ENCODE measurements around the gene CORO2A. TPM values are rescaled to one million over a fixed set of nuclear protein-coding genes. Genes with fewer than 3 reads are reported as not detected.

Gene CORO2A
- total RNA-seq, 1 donor from 2014 or later: 17.4 TPM

DNA sequence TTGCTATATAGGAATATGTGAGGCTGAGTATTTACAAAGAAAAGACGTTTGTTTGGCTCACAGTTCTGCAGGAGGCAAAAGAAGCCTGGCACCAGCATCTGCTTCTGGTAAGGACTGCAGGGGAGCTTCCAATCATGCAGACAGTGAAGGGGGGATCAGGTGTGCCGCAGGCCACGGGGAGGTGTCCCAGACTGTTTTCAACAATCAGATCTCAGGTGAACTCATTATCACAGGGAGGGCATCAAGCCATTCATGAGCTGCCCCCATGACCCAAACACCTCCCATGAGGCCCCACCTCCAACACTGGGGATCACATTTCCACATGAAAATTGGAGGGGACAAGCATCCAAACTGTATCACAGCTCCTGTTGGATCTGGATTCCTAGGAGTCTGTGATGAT lies 43.0 kb downstream of the CORO2A start:
- H3K9me3 ChIP-seq: no peaks in the 10 kb centered on the region
- TF ChIP-seq POLR2AphosphoS5 (IDR thresholded peaks at IDR 0.05; ENCODE audit: insufficient read depth in 1 of 2, low read depth in 1 of 2) (no peak), CTCF (IDR thresholded peaks at IDR 0.05) (no peak), POLR2A (IDR thresholded peaks at IDR 0.05) (no peak)
- no peak overlapping the region for H3K4me3 ChIP-seq
- intact Hi-C loops (cut with DNase I): no loop called here
- peaks cover 18% of the 10 kb centered on the region for H3K4me1 ChIP-seq
- no peak for DNase-seq (ENCODE audit: extremely low spot score in 2 of 2)
- no peaks in the 10 kb centered on the region for H3K36me3 ChIP-seq
- no peaks in the 10 kb centered on the region for H3K27me3 ChIP-seq
- no peak overlapping the region for H3K27ac ChIP-seq

- peaks cover 26% of the 10 kb centered on the region for H3K4me1 ChIP-seq
- H3K27ac ChIP-seq: no peak overlapping the region
These were observed 44.0 kb downstream of the CORO2A start for GRCh38 chr9:98148486-98148885.

DNA sequence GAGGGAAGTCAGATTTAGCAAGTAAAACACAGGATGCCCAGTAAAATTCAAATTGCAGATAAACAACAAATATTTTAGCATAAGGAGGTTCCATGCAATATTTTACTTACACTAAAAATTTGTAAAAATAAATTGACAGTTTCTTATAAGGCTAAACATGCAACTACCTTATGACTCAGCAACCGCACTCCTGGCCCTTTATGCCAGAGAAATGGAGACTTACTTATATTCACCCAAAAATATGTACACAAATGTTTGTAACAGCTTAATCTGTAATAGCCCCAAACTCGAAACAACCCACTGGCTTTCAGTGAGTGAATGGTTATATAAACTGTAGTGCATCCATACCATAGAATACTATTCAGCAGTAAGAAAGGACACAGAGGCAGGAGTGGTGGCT lies 44.9 kb downstream of the CORO2A start:
- no peak for TF ChIP-seq POLR2A (IDR thresholded peaks at IDR 0.05)
- TF ChIP-seq CTCF (IDR thresholded peaks at IDR 0.05): no peak
- no peak for TF ChIP-seq POLR2AphosphoS5 (IDR thresholded peaks at IDR 0.05; ENCODE audit: insufficient read depth in 1 of 2, low read depth in 1 of 2)
- intact Hi-C loops (cut with DNase I): no loop called here
- H3K4me1 ChIP-seq: peaks cover 36% of the 10 kb centered on the region
- H3K36me3 ChIP-seq: no peaks in the 10 kb centered on the region
- no peaks in the 10 kb centered on the region for H3K27me3 ChIP-seq
- no peak for DNase-seq (ENCODE audit: extremely low spot score in 2 of 2)
- no peak overlapping the region for H3K4me3 ChIP-seq
- no peaks in the 10 kb centered on the region for H3K9me3 ChIP-seq
- H3K27ac ChIP-seq: no peak overlapping the region

More at GRCh38 chr9:98148486-98148885, 44.0 kb downstream of the CORO2A start:
- DNase-seq (ENCODE audit: extremely low spot score in 2 of 2): no peak
- no peak overlapping the region for H3K4me3 ChIP-seq
- H3K36me3 ChIP-seq: no peaks in the 10 kb centered on the region
- H3K27me3 ChIP-seq: no peaks in the 10 kb centered on the region
- H3K9me3 ChIP-seq: no peaks in the 10 kb centered on the region
- intact Hi-C loops (cut with DNase I): no loop called here
- TF ChIP-seq POLR2A (IDR thresholded peaks at IDR 0.05) (no peak), CTCF (IDR thresholded peaks at IDR 0.05) (no peak), POLR2AphosphoS5 (IDR thresholded peaks at IDR 0.05; ENCODE audit: insufficient read depth in 1 of 2, low read depth in 1 of 2) (no peak)

GRCh38 chr9:98146101-98146991 lies 46.1 kb downstream of the CORO2A start:
- TF ChIP-seq POLR2A (IDR thresholded peaks at IDR 0.05) (no peak), POLR2AphosphoS5 (IDR thresholded peaks at IDR 0.05; ENCODE audit: insufficient read depth in 1 of 2, low read depth in 1 of 2) (peak; percentile 62 to 69), CTCF (IDR thresholded peaks at IDR 0.05) (no peak)
- H3K36me3 ChIP-seq: no peaks in the 10 kb centered on the region
- H3K27me3 ChIP-seq: no peaks in the 10 kb centered on the region
- intact Hi-C loops (cut with DNase I): no loop called here
- no peak for DNase-seq (ENCODE audit: extremely low spot score in 2 of 2)
- H3K4me1 ChIP-seq: peaks cover 41% of the 10 kb centered on the region
- H3K4me3 ChIP-seq: no peak overlapping the region
- H3K27ac ChIP-seq: peak overlapping the region; percentile 62
- H3K9me3 ChIP-seq: no peaks in the 10 kb centered on the region

DNA sequence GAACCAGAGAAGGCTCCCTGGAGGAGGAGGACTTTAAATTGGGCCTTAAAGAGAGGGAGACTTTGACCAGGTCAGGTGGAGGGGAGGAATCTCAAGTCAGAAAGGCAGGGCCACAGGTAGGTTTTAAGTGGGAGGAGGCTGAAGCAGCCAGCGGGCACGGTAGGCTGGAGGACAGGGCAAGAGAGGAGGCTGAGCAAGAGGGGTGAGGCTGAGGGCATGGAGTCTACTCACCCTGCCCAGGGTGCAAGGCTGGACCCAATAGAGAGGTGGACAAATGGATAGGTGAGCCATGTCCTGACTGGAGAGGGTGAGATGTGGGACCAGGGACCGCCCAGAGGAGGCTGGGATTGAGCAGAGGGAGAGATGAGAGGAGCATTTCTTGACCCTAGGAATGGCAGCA lies 47.8 kb downstream of the CORO2A start:
- Histone ChIP-seq H3K27ac (no peak overlapping the region), H3K4me3 (no peak overlapping the region), H3K27me3 (no peaks in the 10 kb centered on the region), H3K36me3 (no peaks in the 10 kb centered on the region), H3K9me3 (no peaks in the 10 kb centered on the region), H3K4me1 (peaks cover 41% of the 10 kb centered on the region)
- TF ChIP-seq POLR2AphosphoS5 (IDR thresholded peaks at IDR 0.05; ENCODE audit: insufficient read depth in 1 of 2, low read depth in 1 of 2): no peak
- no peak for TF ChIP-seq CTCF (IDR thresholded peaks at IDR 0.05)
- no peak for TF ChIP-seq POLR2A (IDR thresholded peaks at IDR 0.05)
- no peak for DNase-seq (ENCODE audit: extremely low spot score in 2 of 2)
- intact Hi-C loops (cut with DNase I): no loop called here

All from vagina (tissue), 2 donors.